ENCODE results near the gene OBI1.

OBI1 gene

GRCh38 chr13:78632996-78633395, 26.0 kb downstream of the OBI1 start:
- Histone ChIP-seq H3K9me3 (ENCODE audit: insufficient read depth, low read length) (no peaks in the 10 kb centered on the region), H3K27ac (ENCODE audit: low read length) (no peak overlapping the region), H4K20me1 (ENCODE audit: insufficient read depth, low read length) (peaks cover 21% of the 10 kb centered on the region), H3K36me3 (replicated peaks; ENCODE audit: low read depth, low read length) (peaks cover 61% of the 10 kb centered on the region), H3K79me2 (ENCODE audit: low read length) (peaks cover 11% of the 10 kb centered on the region; the same call in 1 of the 2 replicates), H3K4me3 (ENCODE audit: low read length) (no peak overlapping the region), H3K27me3 (ENCODE audit: low read depth, low read length) (no peaks in the 10 kb centered on the region), H3K9ac (ENCODE audit: low read length) (no peak overlapping the region), H3K4me1 (ENCODE audit: low read length) (peaks cover 18% of the 10 kb centered on the region), H2AFZ (ENCODE audit: low read depth, low read length) (no peak overlapping the region), H3K4me2 (ENCODE audit: low read length) (no peak overlapping the region)
- TF ChIP-seq CTCF (IDR thresholded peaks at IDR 0.05; ENCODE audit: low read depth, low read length) (no peak), EZH2phosphoT487 (IDR thresholded peaks at IDR 0.05; ENCODE audit: low read depth) (no peak)

GRCh38 chr13:78631077-78631476, 27.9 kb downstream of the OBI1 start:
- H3K9me3 ChIP-seq (ENCODE audit: insufficient read depth, low read length) = no peaks in the 10 kb centered on the region
- peaks cover 52% of the 10 kb centered on the region for H3K36me3 ChIP-seq (replicated peaks; ENCODE audit: low read depth, low read length)

GRCh38 chr13:78630511-78630910, 28.4 kb downstream of the OBI1 start:
- no peak overlapping the region for H3K27ac ChIP-seq (ENCODE audit: low read length)
- no peak overlapping the region for H3K4me2 ChIP-seq (ENCODE audit: low read length)
- TF ChIP-seq EZH2phosphoT487 (IDR thresholded peaks at IDR 0.05; ENCODE audit: low read depth) = no peak
- H3K27me3 ChIP-seq (ENCODE audit: low read depth, low read length) = no peaks in the 10 kb centered on the region
- peaks cover 52% of the 10 kb centered on the region for H3K36me3 ChIP-seq (replicated peaks; ENCODE audit: low read depth, low read length)
- no peak overlapping the region for H3K9ac ChIP-seq (ENCODE audit: low read length)
- H2AFZ ChIP-seq (ENCODE audit: low read depth, low read length) = no peak overlapping the region
- H3K9me3 ChIP-seq (ENCODE audit: insufficient read depth, low read length) = no peaks in the 10 kb centered on the region
- no peak overlapping the region for H3K4me3 ChIP-seq (ENCODE audit: low read length)
- H3K79me2 ChIP-seq (ENCODE audit: low read length) = 0 out of 2 replicates have a peak, but pooled peaks cover 4% of the 10 kb centered on the region
- H3K4me1 ChIP-seq (ENCODE audit: low read length) = no peaks in the 10 kb centered on the region
- peaks cover 9% of the 10 kb centered on the region for H4K20me1 ChIP-seq (ENCODE audit: insufficient read depth, low read length)

More at GRCh38 chr13:78631077-78631476, 27.9 kb downstream of the OBI1 start:
- H3K4me1 ChIP-seq (ENCODE audit: low read length) = no peaks in the 10 kb centered on the region
- no peak overlapping the region for H3K9ac ChIP-seq (ENCODE audit: low read length)
- H3K27me3 ChIP-seq (ENCODE audit: low read depth, low read length) = no peaks in the 10 kb centered on the region
- H3K4me2 ChIP-seq (ENCODE audit: low read length) = no peak overlapping the region
- TF ChIP-seq CTCF (IDR thresholded peaks at IDR 0.05; ENCODE audit: low read depth, low read length) (no peak), EZH2phosphoT487 (IDR thresholded peaks at IDR 0.05; ENCODE audit: low read depth) (no peak)
- no peaks in the 10 kb centered on the region for H3K79me2 ChIP-seq (ENCODE audit: low read length)
- no peak overlapping the region for H3K27ac ChIP-seq (ENCODE audit: low read length)
- H4K20me1 ChIP-seq (ENCODE audit: insufficient read depth, low read length) = peaks cover 6% of the 10 kb centered on the region; the same call in 1 of the 2 replicates
- H2AFZ ChIP-seq (ENCODE audit: low read depth, low read length) = no peak overlapping the region
- H3K4me3 ChIP-seq (ENCODE audit: low read length) = no peak overlapping the region

GRCh38 chr13:78625384-78625783, 33.6 kb downstream of the OBI1 start:
- TF ChIP-seq EZH2phosphoT487 (IDR thresholded peaks at IDR 0.05; ENCODE audit: low read depth) = no peak
- TF ChIP-seq CTCF (IDR thresholded peaks at IDR 0.05; ENCODE audit: low read depth, low read length) = no peak
- Histone ChIP-seq H3K4me2 (ENCODE audit: low read length) (no peak overlapping the region), H3K36me3 (replicated peaks; ENCODE audit: low read depth, low read length) (peaks cover 42% of the 10 kb centered on the region)

More at GRCh38 chr13:78625384-78625783, 33.6 kb downstream of the OBI1 start:
- H3K9ac ChIP-seq (ENCODE audit: low read length) = no peak overlapping the region
- H3K27ac ChIP-seq (ENCODE audit: low read length) = no peak overlapping the region
- H2AFZ ChIP-seq (ENCODE audit: low read depth, low read length) = no peak overlapping the region
- H3K4me1 ChIP-seq (ENCODE audit: low read length) = 0 out of 2 replicates have a peak, but pooled peaks cover 3% of the 10 kb centered on the region
- no peaks in the 10 kb centered on the region for H3K27me3 ChIP-seq (ENCODE audit: low read depth, low read length)
- H3K79me2 ChIP-seq (ENCODE audit: low read length) = peaks cover 14% of the 10 kb centered on the region; the same call in 1 of the 2 replicates
- H3K9me3 ChIP-seq (ENCODE audit: insufficient read depth, low read length) = no peaks in the 10 kb centered on the region
- no peak overlapping the region for H3K4me3 ChIP-seq (ENCODE audit: low read length)
- peaks cover 22% of the 10 kb centered on the region for H4K20me1 ChIP-seq (ENCODE audit: insufficient read depth, low read length)

Measured in OCI-LY3 (cell line).